Measurements from ENCODE around the gene FOLR2.

DNA sequence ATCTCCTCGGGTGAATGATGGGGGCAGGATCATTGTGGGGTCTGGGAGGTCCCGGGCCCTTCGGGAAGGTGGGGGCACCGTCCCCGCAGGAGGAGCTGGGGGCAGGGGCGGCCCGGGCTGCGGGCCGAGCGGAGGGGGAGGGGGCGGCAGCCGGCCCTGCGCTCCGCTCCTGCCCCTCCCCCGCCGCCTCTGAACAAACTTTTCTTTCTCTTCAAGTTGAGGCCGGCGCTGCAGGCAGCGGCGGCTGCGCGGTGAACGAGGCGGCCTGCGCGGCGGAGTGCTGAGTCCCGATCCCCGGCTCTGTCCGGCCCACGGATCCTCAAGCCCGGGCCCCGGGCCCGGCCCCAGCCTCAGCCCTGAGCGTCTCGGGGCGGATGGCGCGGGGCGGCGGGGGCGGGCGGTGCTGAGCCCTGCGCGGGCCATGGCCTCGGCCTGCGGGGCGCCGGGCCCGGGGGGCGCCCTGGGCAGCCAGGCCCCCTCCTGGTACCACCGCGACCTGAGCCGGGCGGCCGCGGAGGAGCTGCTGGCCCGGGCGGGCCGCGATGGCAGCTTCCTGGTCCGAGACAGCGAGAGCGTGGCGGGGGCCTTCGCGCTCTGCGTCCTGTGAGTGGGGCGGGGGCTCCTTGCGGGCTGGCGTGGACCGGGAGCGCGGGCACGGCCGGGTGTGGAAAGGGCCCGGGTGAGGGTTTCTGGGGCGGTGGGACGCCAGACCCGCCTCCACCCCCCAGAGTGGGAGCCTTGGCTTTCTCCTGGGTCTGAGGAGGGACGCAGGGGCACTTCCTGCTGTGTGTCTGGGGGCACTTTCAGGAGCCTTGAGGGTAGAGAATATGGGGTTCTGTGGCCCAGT lies 8.2 kb downstream of the FOLR2 start, which contains the start of gene INPPL1:
- no peak for TF ChIP-seq ZNF274 (IDR thresholded peaks at IDR 0.05; ENCODE audit: low read depth, low read length)
- no peak for TF ChIP-seq YY1 (IDR thresholded peaks at IDR 0.05; ENCODE audit: insufficient read depth, insufficient read length)

All from NT2/D1 (cell line).